HG03159 (cell line): Measurements from ENCODE around the gene TRIM52.
"Not testable (repeated sequence)": the region's sequence is repeated elsewhere in the genome, so short reads cannot be mapped to it uniquely, and the experiment has no call there.

Experiments used
- ATAC-seq: cut with Tn5 transposase; IDR thresholded peaks from one replicate; pipeline ENCODE4 v1.9.1; 2021; ENCODE audit warnings: mild to moderate bottlenecking, moderate library complexity; ENCODE audit not compliant: unreplicated experiment

Gene TRIM52

GRCh38 chr5:181260720-181261319 is at the start of gene TRIM52:
Gene TRIM52 (minus strand): TSS chr5:181261143. CDS start chr5:181260813, 330 bp downstream.
- ATAC-seq: peak; percentile 86

DNA sequence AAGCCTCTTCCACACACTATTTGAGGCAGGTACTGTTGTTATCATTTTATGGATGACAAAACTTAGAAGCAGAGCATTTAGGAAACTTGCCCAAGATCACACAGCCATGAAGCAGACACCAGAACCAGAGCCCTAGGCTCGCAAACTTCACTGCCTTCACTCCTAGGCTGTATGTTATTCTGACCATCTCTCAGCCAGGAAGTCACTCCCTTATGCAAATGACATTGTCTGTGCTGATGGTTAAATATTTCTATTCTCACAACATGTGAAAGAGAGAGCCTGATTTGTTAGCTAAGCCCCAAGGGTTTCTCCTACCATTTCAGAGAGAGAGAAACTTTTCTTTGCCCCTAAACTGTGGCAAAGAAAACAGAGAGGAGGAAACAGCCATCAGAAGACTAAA is 26.4 kb upstream of the TRIM52 start:
- peak; percentile 60 for ATAC-seq

DNA sequence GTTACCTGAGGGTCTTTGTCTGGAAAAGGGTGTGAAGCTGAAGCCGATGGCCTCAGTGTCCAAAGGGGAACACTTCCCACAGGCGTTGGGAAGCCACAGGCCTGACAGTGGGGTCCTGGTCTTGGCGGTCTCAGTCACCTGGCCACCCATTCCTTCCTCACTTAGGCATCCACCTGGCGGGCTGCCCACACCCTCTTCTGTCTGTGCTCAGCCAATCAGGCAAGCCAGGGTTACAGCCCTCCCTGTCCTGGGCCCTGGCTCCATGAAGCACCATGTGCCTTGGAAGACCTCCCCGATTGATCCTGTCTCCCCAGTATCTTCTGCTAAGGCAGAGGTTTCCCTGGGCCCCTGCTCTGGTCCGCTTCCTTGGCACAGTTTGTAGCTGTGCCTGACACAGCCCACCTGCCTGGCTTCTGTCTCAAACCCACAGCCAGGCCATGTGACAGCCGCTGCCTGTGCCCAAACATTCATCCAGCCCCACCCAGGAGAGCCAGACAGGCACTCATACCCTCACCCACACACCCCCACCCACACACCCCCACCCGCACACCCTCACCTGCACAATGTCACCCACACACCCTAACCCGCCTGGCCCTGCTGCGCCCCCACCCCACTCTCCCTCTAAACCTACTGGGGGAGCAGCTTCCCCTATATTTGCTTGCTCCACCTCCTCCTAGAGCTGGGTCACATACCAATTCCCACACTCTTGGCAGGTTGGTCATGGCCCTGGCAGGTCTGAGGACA is 25.2 kb upstream of the TRIM52 start:
- not testable (repeated sequence) for ATAC-seq

DNA sequence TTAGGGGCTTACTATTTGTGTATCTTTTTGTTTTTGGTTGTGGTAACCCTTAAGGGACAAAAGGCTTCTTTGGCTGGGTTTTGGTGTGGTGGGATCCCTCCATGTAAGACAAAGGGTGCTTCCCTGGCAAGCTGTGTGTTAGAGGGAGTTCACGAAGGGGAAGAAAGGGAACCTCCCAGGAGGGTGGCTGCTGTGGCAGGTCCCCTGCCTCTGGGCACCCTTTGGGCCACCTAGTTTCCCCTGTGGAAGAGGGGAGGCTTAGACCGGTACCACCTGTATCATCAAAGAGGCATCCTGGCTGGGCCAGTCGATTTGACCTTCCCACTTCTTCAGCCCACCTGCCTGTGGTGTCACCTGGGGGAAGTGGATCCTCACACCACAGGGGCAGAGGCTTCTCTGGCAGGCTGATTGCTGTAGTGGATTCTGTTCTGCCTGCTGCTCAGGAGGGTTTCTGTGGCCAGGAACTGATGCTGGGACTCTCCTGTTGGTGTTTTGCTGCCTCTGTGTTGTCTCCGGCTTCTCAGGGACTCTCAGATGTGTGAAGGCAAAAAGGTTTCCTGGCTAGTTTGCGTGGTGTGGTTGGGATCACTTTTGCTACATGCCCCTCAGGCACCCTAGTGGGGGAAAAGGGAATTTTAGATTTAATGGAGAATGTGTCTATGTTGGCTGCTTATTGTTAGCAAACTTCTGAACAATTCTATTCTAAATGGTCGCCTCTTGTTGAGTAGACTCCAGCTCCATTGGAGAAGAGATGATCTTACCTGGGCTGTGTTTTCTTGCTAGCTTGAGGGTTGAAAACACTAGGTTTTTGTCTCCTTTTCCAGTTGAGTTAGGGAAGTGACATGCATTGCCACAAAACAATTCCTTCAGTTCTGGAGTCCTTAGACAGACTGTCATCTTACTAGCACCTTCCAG is 23.2 kb upstream of the TRIM52 start:
- not testable (repeated sequence) for ATAC-seq

- no peak for ATAC-seq
These were observed 22.4 kb upstream of the TRIM52 start for GRCh38 chr5:181283347-181283746.

DNA sequence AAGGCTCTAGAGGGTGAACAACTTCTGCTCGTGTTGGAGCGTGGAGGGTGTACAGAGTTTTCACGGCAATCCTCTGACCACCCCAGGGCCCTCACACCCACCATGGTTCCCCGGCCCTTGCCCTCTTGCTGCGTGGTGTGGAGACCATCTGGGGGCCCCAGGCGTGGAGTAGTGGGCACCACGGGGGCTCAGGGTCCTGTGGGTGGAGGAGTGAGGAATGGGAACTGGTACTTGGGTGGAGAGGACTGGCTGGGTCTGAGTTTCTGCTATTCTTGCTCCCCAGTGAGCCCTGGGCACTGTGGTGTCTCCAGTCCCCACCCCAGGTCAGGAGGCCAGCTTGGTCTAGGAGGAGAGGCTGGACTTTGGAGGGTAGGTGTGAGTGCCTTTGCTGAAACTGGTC is 21.9 kb upstream of the TRIM52 start:
- ATAC-seq: no peak

DNA sequence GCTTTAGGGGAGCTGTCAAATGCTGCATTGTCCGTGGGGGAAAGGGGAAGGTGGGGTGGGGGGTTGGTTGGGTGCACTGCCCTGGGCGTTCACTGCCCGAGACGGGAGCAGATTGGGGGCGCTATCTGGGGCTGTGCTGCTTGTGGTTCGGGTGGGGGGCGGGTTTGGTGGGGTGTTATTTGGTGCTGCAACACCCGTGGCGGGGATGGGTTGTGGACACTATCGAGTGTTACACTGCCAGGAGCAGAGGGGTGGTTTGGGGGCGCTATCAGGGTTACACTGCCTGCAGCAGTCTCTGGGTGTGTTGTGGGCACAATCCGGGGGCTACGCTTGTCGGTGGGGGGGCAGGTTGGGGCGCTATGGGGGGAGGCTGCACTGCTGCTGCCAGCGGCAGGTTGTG is 21.5 kb upstream of the TRIM52 start:
- ATAC-seq: not testable (repeated sequence)

DNA sequence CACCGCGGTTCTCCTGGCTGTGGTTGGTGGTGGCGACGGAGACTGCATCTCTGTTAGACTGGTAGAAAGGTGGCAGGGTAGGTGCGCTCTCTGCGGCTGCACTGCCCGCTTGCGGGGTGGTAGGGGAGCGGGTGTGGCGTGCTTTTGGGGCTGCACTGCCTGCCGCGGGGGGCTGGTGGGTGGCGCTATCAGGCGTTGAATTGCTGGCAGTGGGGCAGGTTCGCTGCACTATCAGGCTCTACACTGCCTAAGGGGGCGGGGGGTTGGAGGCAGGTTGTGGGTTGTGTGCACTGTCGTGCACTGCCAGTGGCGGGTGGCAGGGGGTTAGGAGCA is 21.0 kb upstream of the TRIM52 start:
- ATAC-seq: no peak

GRCh38 chr5:181281077-181281983 is 20.4 kb upstream of the TRIM52 start:
- ATAC-seq: no peak

- ATAC-seq: no peak
These were observed 19.4 kb upstream of the TRIM52 start for GRCh38 chr5:181280251-181280762.

DNA sequence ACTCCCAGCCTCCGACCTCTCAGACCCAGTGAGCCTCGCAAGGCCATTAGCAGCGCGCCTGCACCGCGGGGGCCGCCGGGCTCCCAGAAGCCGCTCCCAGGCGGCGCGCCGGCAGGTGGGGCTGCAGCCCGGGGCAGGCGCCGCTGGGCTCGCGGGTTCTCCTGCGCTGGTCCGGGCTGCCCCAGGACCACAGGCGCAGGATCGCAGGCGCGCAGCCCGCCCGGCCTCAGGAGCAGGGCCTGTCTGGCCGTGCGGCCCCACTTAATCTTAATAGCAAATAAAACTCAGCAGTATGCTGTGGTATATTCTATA is 12.4 kb upstream of the TRIM52 start:
- ATAC-seq: not testable (repeated sequence)

DNA sequence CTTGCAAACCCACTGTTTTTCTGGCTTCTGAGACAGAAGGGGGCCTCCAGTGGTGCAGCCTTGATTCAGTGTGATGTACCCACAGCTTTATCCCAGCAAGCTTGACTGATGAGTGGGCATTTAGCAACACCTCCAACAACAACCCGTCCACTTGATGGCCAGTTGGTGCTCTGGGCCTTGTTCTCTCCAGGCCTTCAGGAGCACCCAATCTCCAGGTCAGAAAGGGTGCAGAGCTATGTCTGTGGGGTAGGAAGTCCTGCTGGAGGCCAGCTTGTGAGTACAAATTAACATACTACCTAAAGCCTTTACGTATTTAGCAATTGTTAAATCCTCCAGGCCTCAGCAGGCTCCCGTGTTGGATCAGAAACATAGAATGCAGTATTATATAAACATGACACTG is 10.1 kb upstream of the TRIM52 start:
- ATAC-seq: no peak

DNA sequence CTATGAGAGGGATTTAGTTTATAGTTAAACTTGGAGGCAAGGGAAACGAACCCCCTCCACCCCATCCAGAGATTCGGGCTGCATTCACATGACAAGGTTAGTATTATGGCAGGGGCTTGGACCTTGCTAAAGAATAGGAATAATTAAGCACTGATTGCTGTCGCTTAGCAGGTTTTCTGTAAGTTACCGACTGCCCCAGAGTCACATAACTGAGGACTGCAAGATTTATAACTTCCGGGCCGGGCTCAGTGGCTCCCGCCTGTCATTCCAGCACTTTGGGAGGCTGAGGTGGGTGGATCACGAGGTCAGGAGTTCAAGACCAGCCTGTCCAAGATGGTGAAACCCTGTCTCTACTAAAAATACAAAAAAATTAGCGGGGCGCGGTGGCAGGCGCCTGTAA is 7.0 kb upstream of the TRIM52 start:
- not testable (repeated sequence) for ATAC-seq

- ATAC-seq: not testable (repeated sequence)
These were observed 6.5 kb upstream of the TRIM52 start for GRCh38 chr5:181267291-181267904.

DNA sequence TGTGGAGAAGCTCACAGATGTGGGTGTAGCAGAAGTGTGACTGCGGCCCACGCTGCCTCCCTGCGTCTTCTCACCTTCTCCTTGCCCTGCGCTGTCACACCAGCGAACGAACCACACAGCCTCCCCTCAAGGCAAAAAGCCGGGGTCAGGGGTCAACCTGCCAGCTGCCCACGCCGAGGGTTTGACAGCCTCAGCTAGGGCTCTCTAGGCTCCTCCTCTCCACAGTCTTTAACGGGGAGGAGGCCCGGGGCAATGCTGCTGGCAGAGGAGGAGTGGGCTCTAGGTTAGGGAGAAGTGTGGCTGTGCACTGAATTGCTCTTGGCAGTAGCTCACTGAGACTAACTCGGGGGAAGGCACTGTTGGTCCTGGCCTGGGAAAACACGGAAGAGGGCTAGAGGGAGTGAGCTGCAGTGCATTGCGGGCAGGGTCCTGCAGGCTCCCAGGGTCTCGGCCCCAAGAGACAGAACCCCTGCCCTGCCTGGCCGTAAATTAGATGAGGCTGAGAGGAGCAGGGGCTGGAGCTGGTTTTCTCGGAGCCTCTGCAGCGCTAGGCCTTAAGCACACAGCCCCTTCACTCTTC is 4.2 kb upstream of the TRIM52 start:
- no peak for ATAC-seq

GRCh38 chr5:181263633-181264032 is 2.7 kb upstream of the TRIM52 start:
- ATAC-seq: no peak

DNA sequence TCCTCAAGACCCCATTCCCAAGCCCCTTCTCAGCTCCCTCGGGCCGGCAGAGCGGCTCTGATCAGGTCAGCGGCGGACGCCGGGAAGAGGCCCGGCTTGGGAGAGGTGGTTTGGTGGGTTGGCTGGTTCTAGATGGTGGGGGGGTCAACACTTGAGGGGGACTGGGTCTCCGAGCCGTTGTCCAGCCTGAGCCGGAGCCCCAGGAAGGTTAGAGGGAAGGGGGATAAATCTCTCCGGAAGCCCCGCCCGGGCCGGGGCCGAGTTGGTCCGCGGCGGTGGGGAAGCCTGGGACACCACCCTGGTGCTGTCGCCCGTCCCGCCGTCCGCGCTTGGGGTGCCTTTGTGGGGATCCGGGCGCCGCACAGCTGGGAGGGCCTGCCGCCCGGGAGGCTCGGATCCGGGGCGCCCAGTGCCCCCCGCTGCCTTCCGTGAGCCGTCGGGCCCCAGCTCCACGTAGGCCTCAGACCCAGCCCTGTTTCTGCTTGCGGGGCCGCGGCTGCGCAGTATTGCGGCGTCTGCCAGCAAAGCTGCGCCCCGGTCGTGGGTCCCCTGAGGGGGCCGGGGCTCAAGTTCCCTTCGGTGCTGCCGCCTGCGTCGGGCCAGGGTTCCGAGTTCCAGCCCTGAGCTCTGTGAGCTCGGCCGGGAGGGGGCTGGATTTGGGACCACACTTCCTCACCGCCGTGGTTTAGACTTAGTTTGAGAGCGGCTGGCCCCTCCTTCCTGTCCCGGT is 542 bp upstream of the TRIM52 start:
- peak; percentile 49 for ATAC-seq

- no peak for ATAC-seq
These were observed 796 bp downstream of the TRIM52 start for GRCh38 chr5:181259974-181260719.
